GM12873 (cell line): ENCODE results near the gene CACNA2D3.

Experiments used
- CTCF ChIP-seq: IDR thresholded peaks from 2 replicates; pipeline ENCODE4 v1.5.1; 2012; ENCODE audit warnings: low read depth, mild to moderate bottlenecking, moderate library complexity, low read length, control low read depth; ENCODE audit not compliant: insufficient read depth; ENCODE audit errors: missing control alignments

CACNA2D3 gene

DNA sequence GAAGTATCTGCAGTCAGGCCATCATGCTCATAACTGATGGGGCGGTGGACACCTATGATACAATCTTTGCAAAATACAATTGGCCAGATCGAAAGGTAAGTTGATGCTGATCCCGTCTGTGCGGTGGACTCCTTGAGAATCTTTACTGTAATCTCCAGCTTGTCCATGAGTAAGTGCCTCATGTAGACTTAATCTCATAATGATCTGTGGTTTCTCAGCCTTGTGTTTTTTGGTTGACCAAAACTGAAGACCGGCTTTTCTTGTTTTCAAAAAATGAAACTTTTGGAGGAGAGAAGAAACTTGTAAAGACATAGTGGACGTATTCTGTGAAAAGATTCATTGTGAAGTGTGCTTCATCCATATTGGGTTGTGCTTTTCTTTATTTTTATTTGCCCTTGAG, 519.8 kb downstream of the CACNA2D3 start:
- no peak for TF ChIP-seq CTCF

GRCh38 chr3:54647721-54648120, 525.4 kb downstream of the CACNA2D3 start:
- no peak for TF ChIP-seq CTCF

DNA sequence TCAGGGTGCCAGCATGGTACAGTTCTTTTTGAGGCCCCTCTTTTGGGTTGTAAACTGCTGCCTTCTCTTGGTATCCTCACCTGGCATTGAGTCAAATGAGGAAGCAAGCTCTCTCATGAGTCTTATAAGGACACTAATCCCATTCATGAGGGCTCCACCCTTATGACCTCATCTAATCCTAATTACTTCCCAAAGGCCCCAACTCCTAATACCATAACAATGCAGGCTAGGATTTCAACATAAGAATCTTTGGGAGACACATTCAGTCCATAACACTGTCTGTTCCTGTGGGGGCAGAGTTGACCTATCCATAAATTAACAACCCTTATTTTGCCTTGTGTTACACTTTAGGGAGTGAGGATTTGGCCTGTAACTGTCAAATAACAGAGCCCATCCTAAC, 527.2 kb downstream of the CACNA2D3 start:
- no peak for TF ChIP-seq CTCF

DNA sequence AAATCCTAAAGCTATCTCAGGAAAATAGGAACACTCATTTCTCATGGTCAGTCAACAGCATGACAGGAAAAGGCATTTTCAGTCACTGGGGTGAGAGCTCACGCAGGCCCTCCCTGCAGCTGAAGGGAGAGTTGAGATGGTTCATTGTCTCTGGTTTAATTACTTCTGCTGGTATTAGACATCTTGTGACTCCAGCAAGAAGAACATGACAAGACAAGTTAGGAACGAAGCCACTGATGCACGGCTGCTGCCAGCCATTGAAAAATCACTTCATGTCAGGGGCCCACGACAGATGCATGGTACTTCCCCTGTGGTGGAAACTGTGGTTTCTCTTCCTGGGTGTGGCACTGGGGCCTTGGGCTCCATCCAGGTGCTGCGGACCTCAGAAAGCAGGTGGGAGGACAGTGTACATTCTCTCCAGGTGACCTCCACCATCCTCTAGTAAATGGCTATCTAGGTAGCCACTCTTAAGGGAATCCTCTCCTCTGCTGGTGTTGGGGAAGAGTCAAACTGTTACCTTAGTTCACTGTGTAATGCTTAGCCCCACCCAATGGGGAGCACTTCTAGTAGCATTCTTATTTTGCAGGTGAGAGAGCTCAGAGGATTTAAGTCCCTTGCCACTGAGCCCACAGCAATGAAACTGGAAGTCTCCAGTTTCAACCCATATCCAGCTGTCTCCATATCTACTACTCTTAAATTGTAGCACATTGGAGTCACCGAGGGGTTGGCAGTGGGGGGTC, 531.3 kb downstream of the CACNA2D3 start:
- TF ChIP-seq CTCF = peak; percentile 9

- no peak for TF ChIP-seq CTCF
Observed at GRCh38 chr3:54654776-54655175, 532.4 kb downstream of the CACNA2D3 start.

DNA sequence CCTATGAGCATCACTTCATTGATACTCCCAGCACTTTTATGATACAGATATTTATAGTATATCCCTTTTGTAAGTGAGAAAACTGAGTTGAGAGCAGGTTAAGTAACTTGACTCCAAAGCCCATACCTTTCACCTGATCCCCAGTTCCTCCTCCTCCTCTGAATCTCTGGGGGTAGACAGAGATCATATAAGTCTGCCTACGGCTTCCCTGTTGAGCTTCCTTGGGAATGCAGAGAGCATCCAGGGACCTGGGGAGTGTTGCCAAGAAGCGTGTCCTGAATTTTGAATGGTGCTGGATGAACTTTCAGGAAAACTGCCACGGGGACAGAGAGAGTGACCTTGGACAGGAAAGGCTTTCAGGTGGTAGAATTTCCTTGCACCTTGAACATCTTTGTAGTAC, 537.0 kb downstream of the CACNA2D3 start:
- no peak for TF ChIP-seq CTCF

DNA sequence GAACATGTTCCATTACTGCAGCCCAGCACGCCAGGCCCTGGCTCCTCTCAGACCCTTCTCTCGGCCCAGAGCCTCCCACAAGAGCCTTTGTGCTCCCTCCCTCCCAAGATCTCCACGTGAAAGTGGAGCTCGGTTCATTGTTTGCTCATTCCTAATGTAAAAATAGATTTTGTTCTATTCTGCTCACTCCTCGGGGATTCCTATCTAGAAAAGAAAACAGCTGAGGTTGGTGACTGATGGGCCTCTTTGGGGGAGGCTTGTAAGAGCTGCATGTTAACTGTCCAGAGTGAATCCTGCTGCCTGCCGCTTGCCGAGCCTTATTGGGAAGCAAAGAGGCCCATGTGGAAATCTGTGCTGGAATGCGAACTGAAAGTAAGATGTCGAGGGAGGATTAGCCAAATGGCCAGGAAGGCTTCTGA, 538.4 kb downstream of the CACNA2D3 start:
- no peak for TF ChIP-seq CTCF
